IMR-90 (cell line): ENCODE results near the gene C10orf90. TPM values are rescaled to one million over a fixed set of nuclear protein-coding genes. Genes with fewer than 3 reads are reported as not detected.

Source experiments
- ATAC-seq: fragments of 200-7000 bp; cut with Tn5 transposase; 2 replicates; pipeline ENCODE4 v1.9.1; 2020; ENCODE audit warnings: low read depth, mild to moderate bottlenecking, moderate library complexity
- BruUV-seq: library from RNA; stranded (reverse); fragments of 400-500 nt; replicated peaks from 2 replicates; lab custom pipeline; 2021; lab: Mats Ljungman, UMichigan
- CTCF ChIA-PET: fragments of 300-600 bp; formaldehyde crosslinking; extraction: SDS; loops from one replicate; lab custom pipeline; 2021; ENCODE audit warnings: antibody characterized with exemption; lab: Yijun Ruan, JAX
- POLR2A ChIA-PET: fragments of 300-600 bp; sonication (Branson Sonifier 250); formaldehyde crosslinking; loops from one replicate; lab custom pipeline; 2022; ENCODE audit warnings: antibody characterized with exemption; ENCODE audit not compliant: unreplicated experiment; lab: Charles Lee
- DNase-seq: peaks from one replicate; pipeline ENCODE4 v3.0.0; 2013
- H2AFZ ChIP-seq: replicated peaks from 2 replicates; pipeline ENCODE3; 2013; ENCODE audit warnings: low read length, mild to moderate bottlenecking; ENCODE audit not compliant: poor library complexity
- H2AK5ac ChIP-seq: 2 replicates; pipeline ENCODE4 v1.6.1; 2013; ENCODE audit warnings: low read depth, low read length, inconsistent platforms
- H2AK9ac ChIP-seq: replicated peaks from 2 replicates; pipeline ENCODE3; 2013; ENCODE audit warnings: mild to moderate bottlenecking, low read depth, low read length, moderate library complexity; ENCODE audit not compliant: poor library complexity
- H2BK120ac ChIP-seq: 2 replicates; pipeline ENCODE4 v1.6.1; 2013; ENCODE audit warnings: low read depth, low read length, inconsistent platforms
- H2BK15ac ChIP-seq: 3 replicates; pipeline ENCODE4 v1.6.1; 2013; ENCODE audit warnings: low read depth, low read length, inconsistent platforms
- H2BK20ac ChIP-seq: 2 replicates; pipeline ENCODE4 v1.6.1; 2013; ENCODE audit warnings: low read depth, mild to moderate bottlenecking, inconsistent platforms, low read length, moderate library complexity
- H2BK5ac ChIP-seq: 2 replicates; pipeline ENCODE4 v1.6.1; 2013; ENCODE audit warnings: mild to moderate bottlenecking, low read depth, low read length, inconsistent platforms; ENCODE audit not compliant: poor library complexity, severe bottlenecking
- H3K14ac ChIP-seq: replicated peaks from 2 replicates; pipeline ENCODE4 v1.6.1; 2013; ENCODE audit warnings: low read depth, low read length, inconsistent platforms
- H3K18ac ChIP-seq: 2 replicates; pipeline ENCODE4 v1.6.1; 2013; ENCODE audit warnings: low read depth, low read length, control low read depth
- H3K23ac ChIP-seq: 2 replicates; pipeline ENCODE4 v1.6.1; 2013; ENCODE audit warnings: low read depth, low read length, inconsistent platforms
- H3K27ac ChIP-seq: 2 replicates; pipeline ENCODE4 v1.5.1; 2013; ENCODE audit warnings: mild to moderate bottlenecking, control low read depth, low read length; ENCODE audit not compliant: insufficient read depth
- H3K27me3 ChIP-seq: 2 replicates; pipeline ENCODE4 v1.6.1; 2013; ENCODE audit warnings: low read length; ENCODE audit not compliant: control insufficient read depth, insufficient read depth
- H3K36me3 ChIP-seq: 2 replicates; pipeline ENCODE4 v1.6.1; 2013; ENCODE audit warnings: low read length, mixed read lengths; ENCODE audit not compliant: control insufficient read depth, insufficient read depth
- H3K4ac ChIP-seq: 2 replicates; pipeline ENCODE4 v1.6.1; 2013; ENCODE audit warnings: low read depth, low read length, inconsistent platforms
- H3K4me1 ChIP-seq: 2 replicates; pipeline ENCODE4 v1.6.1; 2013; ENCODE audit warnings: low read length, mixed read lengths; ENCODE audit not compliant: control insufficient read depth, insufficient read depth
- H3K4me2 ChIP-seq: 2 replicates; pipeline ENCODE4 v1.6.1; 2013; ENCODE audit warnings: low read depth, mild to moderate bottlenecking, control low read depth, low read length, moderate library complexity
- H3K4me3 ChIP-seq: 2 replicates; pipeline ENCODE4 v1.5.1; 2013; ENCODE audit warnings: low read depth, mild to moderate bottlenecking, control low read depth, low read length, moderate library complexity; ENCODE audit not compliant: insufficient read depth
- H3K56ac ChIP-seq: 2 replicates; pipeline ENCODE4 v1.6.1; 2013; ENCODE audit warnings: low read length, inconsistent platforms; ENCODE audit not compliant: insufficient read depth; ENCODE audit errors: extremely low read depth
- H3K79me1 ChIP-seq, 2 experiments: 2 replicates each; pipeline ENCODE4 v1.6.1; 2013; ENCODE audit warnings: low read length in 2 of 2, inconsistent platforms in 1 of 2, low read depth in 1 of 2
- H3K9ac ChIP-seq: 2 replicates; pipeline ENCODE4 v1.6.1; 2013; ENCODE audit warnings: low read depth, low read length, control low read depth
- H3K9me1 ChIP-seq: 2 replicates; pipeline ENCODE4 v1.6.1; 2013; ENCODE audit warnings: low read length, inconsistent platforms; ENCODE audit not compliant: insufficient read depth
- H3K9me3 ChIP-seq: 2 replicates; pipeline ENCODE4 v1.6.1; 2013; ENCODE audit warnings: low read length; ENCODE audit not compliant: control insufficient read depth, insufficient read depth
- H4K20me1 ChIP-seq: 2 replicates; pipeline ENCODE4 v1.6.1; 2013; ENCODE audit warnings: low read length, inconsistent platforms; ENCODE audit not compliant: insufficient read depth
- H4K5ac ChIP-seq: 2 replicates; pipeline ENCODE4 v1.6.1; 2013; ENCODE audit warnings: mild to moderate bottlenecking, low read depth, low read length, control low read depth
- H4K8ac ChIP-seq, 2 experiments: 2 replicates each; pipeline ENCODE4 v1.6.1; 2013; ENCODE audit warnings: low read depth in 2 of 2, low read length in 2 of 2, control low read depth in 1 of 2, inconsistent platforms in 1 of 2
- H4K91ac ChIP-seq: 2 replicates; pipeline ENCODE4 v1.6.1; 2013; ENCODE audit warnings: low read depth, low read length, inconsistent platforms; ENCODE audit not compliant: insufficient read depth
- BHLHE40 ChIP-seq: fragments of 150-350 bp; IDR thresholded peaks from 2 replicates; pipeline ENCODE4 v1.6.1; 2016; ENCODE audit warnings: mild to moderate bottlenecking, low read depth, low read length
- CEBPB ChIP-seq: IDR thresholded peaks from 2 replicates; pipeline ENCODE4 v1.6.1; 2012; ENCODE audit warnings: low read depth, low read length, improper control_type of control experiment
- CHD1 ChIP-seq: IDR thresholded peaks from 2 replicates; pipeline ENCODE4 v1.6.1; 2012; ENCODE audit warnings: low read depth, low read length, improper control_type of control experiment
- CTCF ChIP-seq: conservative IDR thresholded peaks from 2 replicates; pipeline ENCODE4 v1.5.1; 2012; ENCODE audit warnings: mild to moderate bottlenecking, low read depth, low read length, improper control_type of control experiment
- ELK1 ChIP-seq: fragments of 150-350 bp; IDR thresholded peaks from 2 replicates; pipeline ENCODE4 v1.6.1; 2016; ENCODE audit warnings: low read depth, mild to moderate bottlenecking, low read length, moderate library complexity, borderline replicate concordance
- FOS ChIP-seq: fragments of 150-350 bp; IDR thresholded peaks from 2 replicates; pipeline ENCODE4 v1.6.1; 2016; ENCODE audit warnings: low read depth, low read length
- MAFK ChIP-seq: IDR thresholded peaks from 2 replicates; pipeline ENCODE4 v1.6.1; 2012; ENCODE audit warnings: low read depth, low read length, improper control_type of control experiment
- MAZ ChIP-seq: IDR thresholded peaks from 2 replicates; pipeline ENCODE4 v1.6.1; 2012; ENCODE audit warnings: low read depth, mild to moderate bottlenecking, low read length, improper control_type of control experiment, moderate library complexity, borderline replicate concordance
- MXI1 ChIP-seq: IDR thresholded peaks from 2 replicates; pipeline ENCODE4 v1.6.1; 2012; ENCODE audit warnings: low read depth, mild to moderate bottlenecking, low read length, moderate library complexity, borderline replicate concordance
- NFE2L2 ChIP-seq: fragments of 150-350 bp; IDR thresholded peaks from 2 replicates; pipeline ENCODE4 v1.6.1; 2016; ENCODE audit warnings: low read depth, mild to moderate bottlenecking, low read length
- POLR2A ChIP-seq: IDR thresholded peaks from 2 replicates; pipeline ENCODE4 v1.6.1; 2012; ENCODE audit warnings: mild to moderate bottlenecking, low read depth, low read length
- RAD21 ChIP-seq: IDR thresholded peaks from 2 replicates; pipeline ENCODE4 v1.6.1; 2012; ENCODE audit warnings: low read length, improper control_type of control experiment
- RCOR1 ChIP-seq: IDR thresholded peaks from 2 replicates; pipeline ENCODE4 v1.6.1; 2012; ENCODE audit warnings: mild to moderate bottlenecking, low read length, improper control_type of control experiment; ENCODE audit not compliant: insufficient replicate concordance
- RFX5 ChIP-seq: IDR thresholded peaks from 2 replicates; pipeline ENCODE4 v1.8.0; 2012; ENCODE audit warnings: low read depth, mild to moderate bottlenecking, low read length, moderate library complexity
- SMC3 ChIP-seq: fragments of 150-350 bp; IDR thresholded peaks from 2 replicates; pipeline ENCODE4 v1.6.1; 2016; ENCODE audit warnings: low read depth, mild to moderate bottlenecking, antibody characterized with exemption, low read length, moderate library complexity
- USF2 ChIP-seq: fragments of 150-350 bp; IDR thresholded peaks from 2 replicates; pipeline ENCODE4 v1.6.1; 2017; ENCODE audit warnings: mild to moderate bottlenecking, antibody characterized with exemption, low read length, low read depth
- WGBS, 2 experiments: methylation state at CpG; one replicate each; pipeline versions ENCODE4 v1.1.5 to v1.1.7; 2013; ENCODE audit warnings: missing lambda C conversion rate in 2 of 2; ENCODE audit not compliant: insufficient read length in 1 of 2; ENCODE audit errors: extremely low coverage in 2 of 2; 5-methylcytosine and 5-hydroxymethylcytosine counted together
- dilution Hi-C: fragments of 300-500 bp; cut with HindIII; formaldehyde crosslinking; loops from one replicate; pipeline ENCODE4 v1.14.3; 2018; ENCODE audit warnings: low sequenced_read_pairs; ENCODE audit not compliant: unreplicated experiment
- in situ Hi-C: fragments of 300-500 bp; cut with MboI; formaldehyde crosslinking; loops from 3 replicates; pipeline ENCODE4 v1.14.3; 2019; ENCODE audit warnings: low sequenced_read_pairs, inconsistent platforms, mixed read lengths
- intact Hi-C: fragments of 100-400 bp; cut with micrococcal nuclease; formaldehyde crosslinking; loops from 2 replicates; pipeline ENCODE4 v1.10.0; 2022
- polyA plus RNA-seq, 3 experiments: library from polyadenylated mRNA; depleted of rRNA; stranded (reverse); fragments of >200 nt; gene quantifications; 2 replicates each; pipeline ENCODE4 v1.2.3, GENCODE V29; 2012; ENCODE audit warnings: low replicate concordance in 1 of 3
- total RNA-seq: library from RNA; depleted of rRNA; stranded (reverse); fragments of >200 nt; gene quantifications from 2 replicates; pipeline ENCODE4 v1.2.3, GENCODE V29; 2012

The C10orf90 gene
- total and polyA plus RNA-seq, 2 of the 4 experiments (the other 2 are of a cell fraction): 0.05 to 0.18 TPM

- no peak for TF ChIP-seq FOS
- TF ChIP-seq POLR2A: no peak
- TF ChIP-seq MAFK: no peak
- TF ChIP-seq CTCF: no peak
- no peak for TF ChIP-seq NFE2L2
- TF ChIP-seq RFX5: no peak
- TF ChIP-seq USF2: no peak
- TF ChIP-seq BHLHE40: no peak
- TF ChIP-seq MAZ: no peak
- TF ChIP-seq CHD1: no peak
- no peak for TF ChIP-seq RCOR1
- no peak for TF ChIP-seq RAD21
- no peak for TF ChIP-seq SMC3
- TF ChIP-seq CEBPB: no peak
- no peak for TF ChIP-seq ELK1
- no peak for TF ChIP-seq MXI1
- intact Hi-C loops (loop anchor here (5.0 to 10.0 kb wide), 2 partner anchors 58 to 1884 kb away; no protein-coding TSS in a partner anchor), in situ Hi-C loops (loop anchor here (5.0 kb wide), 1 partner anchor 98 kb away; no protein-coding TSS in a partner anchor), dilution Hi-C loops (no loop called here)
- no peak overlapping the region for H3K27ac ChIP-seq
- H3K4me1 ChIP-seq: peaks cover 7% of the 10 kb centered on the region
- H3K36me3 ChIP-seq: no peaks in the 10 kb centered on the region
- WGBS, 2 experiments: no CpG with 5 or more reads among the region's 4 CpGs
- CTCF ChIA-PET: interaction anchor here (0.9 kb wide), 1 partner anchor 415 kb away, joined by 3 read pairs; no protein-coding TSS in a partner anchor
- H4K20me1 ChIP-seq: no peaks in the 10 kb centered on the region; the same call in 1 of the 2 replicates
- H3K23ac ChIP-seq: no peak overlapping the region
- H2BK120ac ChIP-seq: no peak overlapping the region
- no peak overlapping the region for H2AK9ac ChIP-seq
- no peak for ATAC-seq
- H3K4me2 ChIP-seq: no peak overlapping the region
- H2BK20ac ChIP-seq: no peak overlapping the region
- H3K9ac ChIP-seq: no peak overlapping the region
- H3K14ac ChIP-seq: no peak overlapping the region
- no peak overlapping the region for H3K56ac ChIP-seq
- H3K4me3 ChIP-seq: no peak overlapping the region
- H3K18ac ChIP-seq: no peak overlapping the region; the same call in 1 of the 2 replicates
- H3K9me1 ChIP-seq: peaks cover 5% of the 10 kb centered on the region; the same call in 1 of the 2 replicates
- no peak overlapping the region for H2BK15ac ChIP-seq
- H2AK5ac ChIP-seq: no peak overlapping the region
- H3K27me3 ChIP-seq: no peaks in the 10 kb centered on the region
- no peak overlapping the region for H2BK5ac ChIP-seq
- H3K79me1 ChIP-seq: no peaks in the 10 kb centered on the region
- H3K4ac ChIP-seq: no peak overlapping the region
- H2AFZ ChIP-seq: no peak overlapping the region
- no peak for DNase-seq
- no peaks in the 10 kb centered on the region; the same call in 1 of the 2 replicates for H3K9me3 ChIP-seq
- POLR2A ChIA-PET: no interaction called here
- H4K5ac ChIP-seq: no peak overlapping the region
- H4K91ac ChIP-seq: no peak overlapping the region
- H4K8ac ChIP-seq: no peak overlapping the region
- BruUV-seq: no TSS peak
Observed at GRCh38 chr10:126398924-126399323, 271.6 kb downstream of the C10orf90 start.
